ENCODE results near the gene GABRB2. TPM values are rescaled to one million over a fixed set of nuclear protein-coding genes. Genes with fewer than 3 reads are reported as not detected.

Gene GABRB2
- total and polyA plus RNA-seq, 2 experiments from 2014 or later, result 0.11 to 0.94 TPM

DNA sequence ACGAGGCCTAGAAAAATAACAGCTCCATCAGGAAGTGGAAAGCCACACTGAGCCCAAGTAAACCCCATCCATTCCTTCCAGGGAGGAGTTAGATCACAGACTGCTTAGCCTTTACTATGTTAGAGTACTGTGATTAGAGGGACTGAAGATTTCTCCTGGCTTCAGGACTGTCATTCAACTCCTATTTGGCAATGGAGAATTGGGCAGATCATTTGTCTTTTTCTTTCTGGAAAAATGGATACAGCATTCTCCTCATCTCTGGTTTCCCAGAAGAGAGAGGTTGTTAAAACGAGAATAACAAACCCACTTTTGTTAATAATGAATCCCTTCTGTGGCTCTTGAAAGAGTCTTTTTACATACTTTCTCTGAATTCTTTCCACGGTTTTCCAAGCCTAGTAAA, 150.4 kb downstream of the GABRB2 start (continued):
- TF ChIP-seq, protein P1, sequence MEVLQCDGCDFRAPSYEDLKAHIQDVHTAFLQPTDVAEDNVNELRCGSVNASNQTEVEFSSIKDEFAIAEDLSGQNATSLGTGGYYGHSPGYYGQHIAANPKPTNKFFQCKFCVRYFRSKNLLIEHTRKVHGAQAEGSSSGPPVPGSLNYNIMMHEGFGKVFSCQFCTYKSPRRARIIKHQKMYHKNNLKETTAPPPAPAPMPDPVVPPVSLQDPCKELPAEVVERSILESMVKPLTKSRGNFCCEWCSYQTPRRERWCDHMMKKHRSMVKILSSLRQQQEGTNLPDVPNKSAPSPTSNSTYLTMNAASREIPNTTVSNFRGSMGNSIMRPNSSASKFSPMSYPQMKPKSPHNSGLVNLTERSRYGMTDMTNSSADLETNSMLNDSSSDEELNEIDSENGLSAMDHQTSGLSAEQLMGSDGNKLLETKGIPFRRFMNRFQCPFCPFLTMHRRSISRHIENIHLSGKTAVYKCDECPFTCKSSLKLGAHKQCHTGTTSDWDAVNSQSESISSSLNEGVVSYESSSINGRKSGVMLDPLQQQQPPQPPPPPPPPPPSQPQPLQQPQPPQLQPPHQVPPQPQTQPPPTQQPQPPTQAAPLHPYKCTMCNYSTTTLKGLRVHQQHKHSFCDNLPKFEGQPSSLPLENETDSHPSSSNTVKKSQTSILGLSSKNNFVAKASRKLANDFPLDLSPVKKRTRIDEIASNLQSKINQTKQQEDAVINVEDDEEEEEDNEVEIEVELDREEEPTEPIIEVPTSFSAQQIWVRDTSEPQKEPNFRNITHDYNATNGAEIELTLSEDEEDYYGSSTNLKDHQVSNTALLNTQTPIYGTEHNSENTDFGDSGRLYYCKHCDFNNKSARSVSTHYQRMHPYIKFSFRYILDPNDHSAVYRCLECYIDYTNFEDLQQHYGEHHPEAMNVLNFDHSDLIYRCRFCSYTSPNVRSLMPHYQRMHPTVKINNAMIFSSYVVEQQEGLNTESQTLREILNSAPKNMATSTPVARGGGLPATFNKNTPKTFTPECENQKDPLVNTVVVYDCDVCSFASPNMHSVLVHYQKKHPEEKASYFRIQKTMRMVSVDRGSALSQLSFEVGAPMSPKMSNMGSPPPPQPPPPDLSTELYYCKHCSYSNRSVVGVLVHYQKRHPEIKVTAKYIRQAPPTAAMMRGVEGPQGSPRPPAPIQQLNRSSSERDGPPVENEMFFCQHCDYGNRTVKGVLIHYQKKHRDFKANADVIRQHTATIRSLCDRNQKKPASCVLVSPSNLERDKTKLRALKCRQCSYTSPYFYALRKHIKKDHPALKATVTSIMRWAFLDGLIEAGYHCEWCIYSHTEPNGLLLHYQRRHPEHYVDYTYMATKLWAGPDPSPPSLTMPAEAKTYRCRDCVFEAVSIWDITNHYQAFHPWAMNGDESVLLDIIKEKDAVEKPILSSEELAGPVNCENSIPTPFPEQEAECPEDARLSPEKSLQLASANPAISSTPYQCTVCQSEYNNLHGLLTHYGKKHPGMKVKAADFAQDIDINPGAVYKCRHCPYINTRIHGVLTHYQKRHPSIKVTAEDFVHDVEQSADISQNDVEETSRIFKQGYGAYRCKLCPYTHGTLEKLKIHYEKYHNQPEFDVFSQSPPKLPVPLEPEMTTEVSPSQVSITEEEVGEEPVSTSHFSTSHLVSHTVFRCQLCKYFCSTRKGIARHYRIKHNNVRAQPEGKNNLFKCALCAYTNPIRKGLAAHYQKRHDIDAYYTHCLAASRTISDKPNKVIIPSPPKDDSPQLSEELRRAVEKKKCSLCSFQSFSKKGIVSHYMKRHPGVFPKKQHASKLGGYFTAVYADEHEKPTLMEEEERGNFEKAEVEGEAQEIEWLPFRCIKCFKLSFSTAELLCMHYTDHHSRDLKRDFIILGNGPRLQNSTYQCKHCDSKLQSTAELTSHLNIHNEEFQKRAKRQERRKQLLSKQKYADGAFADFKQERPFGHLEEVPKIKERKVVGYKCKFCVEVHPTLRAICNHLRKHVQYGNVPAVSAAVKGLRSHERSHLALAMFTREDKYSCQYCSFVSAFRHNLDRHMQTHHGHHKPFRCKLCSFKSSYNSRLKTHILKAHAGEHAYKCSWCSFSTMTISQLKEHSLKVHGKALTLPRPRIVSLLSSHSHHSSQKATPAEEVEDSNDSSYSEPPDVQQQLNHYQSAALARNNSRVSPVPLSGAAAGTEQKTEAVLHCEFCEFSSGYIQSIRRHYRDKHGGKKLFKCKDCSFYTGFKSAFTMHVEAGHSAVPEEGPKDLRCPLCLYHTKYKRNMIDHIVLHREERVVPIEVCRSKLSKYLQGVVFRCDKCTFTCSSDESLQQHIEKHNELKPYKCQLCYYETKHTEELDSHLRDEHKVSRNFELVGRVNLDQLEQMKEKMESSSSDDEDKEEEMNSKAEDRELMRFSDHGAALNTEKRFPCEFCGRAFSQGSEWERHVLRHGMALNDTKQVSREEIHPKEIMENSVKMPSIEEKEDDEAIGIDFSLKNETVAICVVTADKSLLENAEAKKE (CRISPR knock-in tag; IDR thresholded peaks at IDR 0.05), result no peak
- TF ChIP-seq ZNF114 (CRISPR knock-in tag; IDR thresholded peaks at IDR 0.05) (no peak), CREB1 (CRISPR knock-in tag; IDR thresholded peaks at IDR 0.05; ENCODE audit: low read depth) (no peak), ZNF331 (CRISPR knock-in tag; IDR thresholded peaks at IDR 0.05; ENCODE audit: low read depth) (no peak), EZH2phosphoT487 (IDR thresholded peaks at IDR 0.05; ENCODE audit: unreplicated experiment) (no peak)

DNA sequence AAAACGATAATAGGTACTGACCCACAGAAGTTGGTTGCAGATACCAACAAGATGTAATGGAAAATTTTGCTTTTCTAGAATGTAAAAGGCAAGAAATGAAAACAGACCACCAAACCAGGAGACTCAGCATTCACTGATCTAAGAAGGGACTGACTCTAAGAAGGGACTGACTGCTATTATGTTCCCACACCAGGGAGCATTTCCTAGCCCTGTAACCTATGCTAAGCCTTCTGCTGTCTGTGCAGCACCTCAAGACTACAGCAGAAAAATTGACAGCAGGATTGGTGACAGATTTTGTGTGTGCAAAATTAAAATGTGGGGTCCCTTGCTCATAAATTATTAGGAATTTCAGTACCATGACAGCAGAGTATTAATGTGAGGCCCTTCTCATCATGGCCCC, 154.8 kb downstream of the GABRB2 start:
- no peaks in the 10 kb centered on the region for H3K79me2 ChIP-seq (replicated peaks; ENCODE audit: insufficient read depth)
- H3F3A ChIP-seq (replicated peaks; ENCODE audit: low read depth), result no peaks in the 10 kb centered on the region
- no peaks in the 10 kb centered on the region for H3K4me1 ChIP-seq (ENCODE audit: insufficient read depth)
- no peak overlapping the region for H3K27ac ChIP-seq (ENCODE audit: low read depth)
- H3K27me3 ChIP-seq (ENCODE audit: insufficient read depth), result no peaks in the 10 kb centered on the region
- no peak overlapping the region for H2AFZ ChIP-seq
- no peaks in the 10 kb centered on the region for H4K20me1 ChIP-seq (replicated peaks; ENCODE audit: insufficient read depth)
- no peak overlapping the region for H3K4me3 ChIP-seq
- no peaks in the 10 kb centered on the region for H3K27me3 Mint-ChIP-seq (ENCODE audit: insufficient read depth, low read depth, poor library complexity)
- H3K36me3 ChIP-seq (ENCODE audit: insufficient read depth), result no peaks in the 10 kb centered on the region
- no peaks in the 10 kb centered on the region for H3K9me3 Mint-ChIP-seq
- DNase-seq (ENCODE audit: low spot score) (no peak), ATAC-seq (peak; percentile 68)
- no peak overlapping the region for H3K27ac Mint-ChIP-seq
- no peak overlapping the region for H3K4me2 ChIP-seq
- H3K36me3 Mint-ChIP-seq (ENCODE audit: low read depth), result no peaks in the 10 kb centered on the region
- 0 out of 3 replicates have a peak, but pooled peaks cover 5% of the 10 kb centered on the region for H3K4me1 Mint-ChIP-seq
- H3K9me2 ChIP-seq (ENCODE audit: insufficient read depth), result no peaks in the 10 kb centered on the region
- H3K4me3 Mint-ChIP-seq, result no peak overlapping the region
- TF ChIP-seq EZH2 (IDR thresholded peaks at IDR 0.05; ENCODE audit: low read depth, unreplicated experiment) (no peak), EZH2phosphoT487 (IDR thresholded peaks at IDR 0.05; ENCODE audit: unreplicated experiment) (no peak), STAT1 (IDR thresholded peaks at IDR 0.05; ENCODE audit: unreplicated experiment) (no peak), JUNB (IDR thresholded peaks at IDR 0.05; ENCODE audit: unreplicated experiment) (no peak), REST (IDR thresholded peaks at IDR 0.05; ENCODE audit: unreplicated experiment) (no peak), NANOG (IDR thresholded peaks at IDR 0.05; ENCODE audit: borderline replicate concordance) (no peak)
- TF ChIP-seq, protein P2, sequence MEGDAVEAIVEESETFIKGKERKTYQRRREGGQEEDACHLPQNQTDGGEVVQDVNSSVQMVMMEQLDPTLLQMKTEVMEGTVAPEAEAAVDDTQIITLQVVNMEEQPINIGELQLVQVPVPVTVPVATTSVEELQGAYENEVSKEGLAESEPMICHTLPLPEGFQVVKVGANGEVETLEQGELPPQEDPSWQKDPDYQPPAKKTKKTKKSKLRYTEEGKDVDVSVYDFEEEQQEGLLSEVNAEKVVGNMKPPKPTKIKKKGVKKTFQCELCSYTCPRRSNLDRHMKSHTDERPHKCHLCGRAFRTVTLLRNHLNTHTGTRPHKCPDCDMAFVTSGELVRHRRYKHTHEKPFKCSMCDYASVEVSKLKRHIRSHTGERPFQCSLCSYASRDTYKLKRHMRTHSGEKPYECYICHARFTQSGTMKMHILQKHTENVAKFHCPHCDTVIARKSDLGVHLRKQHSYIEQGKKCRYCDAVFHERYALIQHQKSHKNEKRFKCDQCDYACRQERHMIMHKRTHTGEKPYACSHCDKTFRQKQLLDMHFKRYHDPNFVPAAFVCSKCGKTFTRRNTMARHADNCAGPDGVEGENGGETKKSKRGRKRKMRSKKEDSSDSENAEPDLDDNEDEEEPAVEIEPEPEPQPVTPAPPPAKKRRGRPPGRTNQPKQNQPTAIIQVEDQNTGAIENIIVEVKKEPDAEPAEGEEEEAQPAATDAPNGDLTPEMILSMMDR (conservative IDR thresholded peaks at IDR 0.05; ENCODE audit: low read depth in 2 of 2), result no peak

All from GM23338 (cell line).